HG03354 (cell line): ENCODE measurements around the gene CHAC2.
A peak's percentile ranks its signal among the peaks of the same experiment; 100 is the strongest.

Experiments used
- ATAC-seq: cut with Tn5 transposase; IDR thresholded peaks from one replicate; pipeline ENCODE4 v1.9.1; 2021; ENCODE audit warnings: mild to moderate bottlenecking; ENCODE audit not compliant: unreplicated experiment, poor library complexity, severe bottlenecking

Gene CHAC2

DNA sequence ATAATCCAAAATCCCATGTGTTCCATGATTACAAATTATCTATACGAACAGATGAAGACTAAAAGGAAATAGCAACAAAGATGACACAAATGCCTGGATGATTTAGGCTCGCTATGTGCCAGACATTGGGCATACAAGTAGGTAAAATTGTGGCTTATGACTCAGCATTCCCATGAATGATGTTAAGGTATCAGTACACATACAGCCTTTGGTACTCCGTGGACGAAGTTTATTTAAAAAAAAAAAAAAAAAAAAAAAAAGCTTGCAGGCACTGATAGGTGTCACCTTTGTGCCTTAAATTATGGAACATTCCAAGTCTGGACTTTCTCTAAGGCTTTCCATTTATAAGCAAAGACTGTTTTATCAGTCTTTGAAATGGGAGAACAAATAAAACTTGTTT is 2.7 kb downstream of the CHAC2 start:
- no peak for ATAC-seq

DNA sequence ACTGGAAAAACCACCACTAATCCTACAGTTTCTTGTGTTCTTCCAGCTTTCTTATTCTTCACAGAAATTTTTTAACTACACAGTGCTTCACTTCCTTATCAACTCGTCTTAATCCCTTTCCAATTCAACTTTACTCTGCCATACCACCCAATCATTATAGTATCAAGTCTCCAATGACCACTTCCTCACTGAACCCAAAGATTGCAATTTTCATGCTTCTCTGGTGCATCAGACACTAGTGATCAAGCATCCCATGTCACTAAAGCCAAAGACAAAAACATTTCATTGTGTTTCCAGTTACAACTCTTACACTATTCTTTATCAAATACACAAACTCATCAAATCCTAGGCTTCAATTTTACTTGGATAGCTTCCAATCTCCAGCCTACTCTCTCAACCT is 9.5 kb downstream of the CHAC2 start:
- ATAC-seq = no peak

DNA sequence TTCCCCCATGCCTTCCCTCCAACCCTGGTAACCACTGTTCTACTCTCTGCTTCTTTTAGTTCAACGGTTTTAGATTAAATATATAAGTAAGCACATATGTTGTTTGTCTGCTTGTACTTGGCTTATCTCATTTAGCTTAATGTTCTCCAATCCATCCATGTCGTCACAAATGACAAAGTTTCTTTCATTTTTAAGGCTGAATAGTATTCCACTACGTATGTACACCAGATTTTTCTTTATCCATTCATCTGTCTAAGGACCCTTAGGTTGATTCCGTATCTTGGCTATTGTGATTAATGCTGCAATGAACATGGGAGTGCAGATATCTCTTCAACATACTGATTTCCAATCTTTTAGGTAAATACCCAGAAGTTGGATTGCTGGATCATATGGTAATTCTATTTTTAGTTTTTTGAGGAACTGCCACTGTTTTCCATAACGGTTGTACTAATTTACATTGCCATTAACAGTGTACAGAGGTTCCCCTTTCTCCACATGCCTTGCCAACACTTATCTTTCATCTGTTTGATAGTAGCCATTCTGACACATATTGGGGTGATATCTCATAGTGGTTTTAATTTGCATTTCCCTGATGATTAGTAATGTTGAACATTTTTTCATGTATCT is 11.0 kb downstream of the CHAC2 start:
- no peak for ATAC-seq

DNA sequence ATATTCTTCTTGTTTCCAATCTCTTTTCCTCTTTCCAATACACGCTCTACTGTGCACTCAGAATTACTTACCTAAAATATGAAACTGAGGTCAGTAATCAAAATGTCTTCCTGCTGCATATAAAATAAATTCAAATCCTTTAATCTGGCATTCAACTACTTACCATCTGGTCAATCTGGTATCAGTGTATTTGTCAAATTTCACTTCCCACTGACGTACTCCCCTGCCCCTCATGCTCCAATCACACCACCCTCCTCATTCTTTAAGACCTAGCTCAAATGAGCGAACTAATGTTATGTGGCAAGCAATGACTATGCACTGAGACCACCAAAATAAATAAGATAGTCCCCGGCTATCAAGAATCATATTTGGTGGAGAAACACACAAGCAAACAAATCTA is 12.5 kb downstream of the CHAC2 start:
- no peak for ATAC-seq

DNA sequence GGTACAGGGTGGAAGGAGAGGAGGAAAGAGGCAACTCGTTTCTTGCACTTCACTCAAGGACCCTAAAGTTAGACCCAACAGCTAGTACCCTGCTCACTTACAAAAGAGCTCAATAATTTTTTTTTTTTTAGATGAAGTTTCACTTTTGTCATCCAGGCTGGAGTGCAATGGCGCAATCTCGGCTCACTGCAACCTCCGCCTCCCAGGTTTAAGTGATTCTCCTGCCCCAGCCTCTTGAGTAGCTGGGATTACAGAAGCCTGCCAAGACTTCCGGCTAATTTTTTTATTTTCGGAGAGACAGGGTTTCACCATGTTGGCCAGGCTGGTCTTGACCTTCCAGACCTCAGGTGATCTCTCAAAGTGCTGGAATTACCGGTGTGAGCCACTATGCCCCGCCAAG is 15.1 kb downstream of the CHAC2 start:
- no peak for ATAC-seq

DNA sequence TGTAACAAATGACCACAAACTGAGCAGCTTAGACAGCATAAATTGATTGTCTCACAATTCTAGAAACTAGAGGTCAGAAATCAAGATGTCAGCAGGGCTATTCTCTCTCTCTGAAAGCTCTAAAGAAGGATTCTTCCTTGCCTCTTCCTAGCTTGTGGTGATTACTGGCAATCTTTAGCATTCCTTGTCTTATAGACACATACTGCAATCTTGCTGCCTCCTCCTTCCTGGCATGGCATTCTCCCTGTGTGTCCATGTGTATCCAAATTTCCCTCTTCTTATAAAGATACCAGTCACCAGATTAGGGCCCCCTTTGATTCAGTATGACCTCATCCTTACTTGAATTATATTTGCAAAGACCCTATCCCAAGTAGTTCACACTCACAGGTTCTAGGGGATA is 16.8 kb downstream of the CHAC2 start:
- ATAC-seq = no peak

DNA sequence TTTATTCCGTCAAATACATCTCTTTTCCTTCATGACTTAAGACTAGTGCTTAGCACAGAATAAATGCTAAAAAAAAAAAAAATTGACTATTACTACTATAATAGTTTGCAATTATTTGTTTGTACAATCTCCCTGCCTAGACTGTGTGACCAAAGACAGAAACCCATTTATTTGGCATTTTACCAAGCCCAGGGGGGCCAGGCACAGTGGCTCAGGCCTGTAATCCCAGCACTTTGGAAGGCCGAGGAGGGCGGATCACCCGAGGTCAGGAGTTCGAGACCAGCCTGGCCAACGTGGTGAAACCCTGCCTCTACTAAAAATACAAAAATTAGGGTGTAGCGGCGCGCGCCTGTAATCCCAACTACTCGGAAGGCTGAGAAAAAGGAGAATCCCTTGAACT is 17.8 kb downstream of the CHAC2 start:
- ATAC-seq = no peak

DNA sequence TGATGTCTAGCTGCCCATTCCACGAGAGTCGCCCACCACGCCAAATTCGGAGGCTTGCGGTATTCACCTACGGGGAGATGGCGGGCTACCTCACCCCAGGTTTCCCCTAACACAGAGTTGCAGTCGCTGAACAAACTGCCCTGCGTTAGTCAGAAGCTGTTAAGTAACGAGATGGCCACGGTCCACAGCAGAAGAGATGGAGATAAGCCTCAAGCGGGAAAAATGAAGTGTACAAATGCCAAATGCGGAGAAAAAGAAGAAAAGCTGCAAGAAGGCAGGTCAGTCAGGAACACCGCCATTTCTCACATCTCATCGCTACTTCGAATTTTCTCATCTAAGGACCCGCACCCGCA is 18.7 kb downstream of the CHAC2 start:
- peak; percentile 25 for ATAC-seq

DNA sequence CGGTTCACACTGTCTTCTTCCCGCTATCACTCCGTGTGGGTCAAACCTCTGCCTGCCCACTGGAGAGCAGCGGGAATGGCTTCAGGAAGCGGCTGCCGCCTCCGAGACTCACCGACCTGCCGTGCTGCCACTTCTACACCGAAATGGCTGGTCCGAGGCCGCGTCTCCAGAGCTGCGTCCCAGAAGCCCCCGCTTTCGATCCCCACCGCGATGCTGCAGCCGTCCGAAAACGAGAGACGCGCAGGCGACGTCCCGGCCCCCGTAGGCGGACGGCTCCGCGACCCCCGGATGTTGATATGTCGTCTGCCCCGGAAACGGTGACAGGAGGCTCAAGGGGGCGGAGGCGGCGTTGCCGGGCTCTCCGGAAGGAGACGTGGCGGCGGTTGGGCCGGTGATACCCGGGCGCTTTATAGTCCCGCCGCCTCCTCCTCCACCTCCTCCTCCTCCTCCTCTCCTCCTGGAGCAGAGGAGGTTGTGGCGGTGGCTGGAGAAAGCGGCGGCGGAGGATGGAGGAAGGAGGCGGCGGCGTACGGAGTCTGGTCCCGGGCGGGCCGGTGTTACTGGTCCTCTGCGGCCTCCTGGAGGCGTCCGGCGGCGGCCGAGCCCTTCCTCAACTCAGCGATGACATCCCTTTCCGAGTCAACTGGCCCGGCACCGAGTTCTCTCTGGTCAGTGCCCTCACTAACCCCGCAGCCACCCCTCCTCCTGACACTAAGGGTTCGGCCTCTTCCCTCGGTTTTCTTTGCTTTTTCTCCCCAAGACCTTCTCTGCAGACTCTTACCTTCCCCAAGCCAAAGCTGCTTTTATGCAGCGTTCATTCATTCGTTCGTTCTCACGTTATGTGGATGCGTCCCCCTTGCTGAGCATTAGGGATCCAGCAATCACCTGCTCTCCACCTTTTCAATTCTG is 19.4 kb downstream of the CHAC2 start, which contains the start of the genes ASB3 and ERLEC1:
Gene ASB3, minus strand, starts transcription at position 249 of the 909 bp plus-strand sequence. CDS start 21,381 bp downstream, outside the sequence.
Gene ERLEC1, plus strand, starts transcription at position 340 of the 909 bp plus-strand sequence. Its CDS starts 167 bp downstream, at position 507.
- ATAC-seq = peak; percentile 97

DNA sequence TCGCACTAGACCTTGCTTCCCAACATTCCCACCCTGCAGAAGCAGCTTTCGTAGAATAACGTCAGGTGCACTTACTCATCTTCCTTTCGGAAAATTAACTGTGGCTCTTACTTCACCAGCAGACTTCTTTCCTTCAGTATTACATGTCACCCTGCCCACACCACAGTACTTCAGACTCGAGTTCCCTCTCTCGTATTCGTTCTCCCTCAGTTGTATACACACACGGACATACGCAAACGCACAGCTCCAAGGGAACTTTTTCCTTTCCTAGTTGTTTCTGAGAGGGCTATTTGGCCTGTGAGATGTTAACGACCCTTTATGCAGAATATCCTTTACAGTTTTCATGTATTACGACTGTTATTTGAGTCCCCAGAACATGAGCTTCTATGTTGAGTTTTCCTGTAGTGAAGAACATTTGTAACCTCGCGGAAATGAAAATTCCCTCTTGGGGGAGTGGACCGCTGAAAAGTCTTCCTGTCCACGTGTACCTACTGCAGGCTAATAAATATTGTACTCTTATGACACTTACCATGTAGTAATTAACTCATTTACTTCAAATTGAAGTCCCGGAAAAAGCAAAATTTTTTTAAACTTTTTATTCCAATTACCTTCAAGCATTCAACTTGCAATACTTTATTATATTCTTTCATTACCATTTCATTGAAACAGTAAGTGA is 20.1 kb downstream of the CHAC2 start:
- no peak for ATAC-seq

DNA sequence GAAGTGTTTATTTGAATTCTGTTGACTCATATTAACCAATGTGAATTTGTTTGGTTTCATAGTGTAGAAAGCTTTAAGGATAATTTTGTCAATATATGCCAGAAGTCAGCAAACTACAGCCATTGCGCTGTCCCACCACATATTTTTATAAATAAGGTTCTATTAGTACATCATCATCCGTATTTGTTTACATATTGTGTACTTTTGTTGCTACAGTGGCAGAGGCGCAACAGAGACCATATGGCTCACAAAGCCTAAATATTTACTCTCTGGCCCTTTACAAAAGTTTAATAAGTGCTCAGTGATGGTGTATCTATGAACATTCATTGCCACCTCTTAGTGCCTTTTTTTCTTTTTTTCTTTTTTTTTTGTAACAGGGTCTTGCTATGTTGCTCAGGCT is 25.7 kb downstream of the CHAC2 start:
- ATAC-seq = no peak

DNA sequence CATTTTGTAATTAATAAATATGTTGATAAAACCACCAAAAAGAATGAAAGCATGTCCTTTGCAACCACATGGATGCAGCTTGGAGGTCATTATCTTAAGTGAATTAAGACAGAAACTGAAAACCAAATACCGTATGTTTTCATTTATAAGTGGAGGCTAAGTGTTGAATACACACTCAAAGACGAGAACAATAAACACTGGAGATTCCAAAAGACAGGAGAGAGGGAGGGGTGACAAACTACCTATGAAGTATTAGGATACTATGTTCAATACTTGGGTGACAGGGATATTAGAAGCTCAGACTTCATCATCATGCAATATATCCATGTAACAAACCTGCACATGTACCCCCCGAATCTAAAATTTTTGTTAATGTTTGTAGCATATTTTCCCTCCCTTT is 26.2 kb downstream of the CHAC2 start:
- no peak for ATAC-seq

DNA sequence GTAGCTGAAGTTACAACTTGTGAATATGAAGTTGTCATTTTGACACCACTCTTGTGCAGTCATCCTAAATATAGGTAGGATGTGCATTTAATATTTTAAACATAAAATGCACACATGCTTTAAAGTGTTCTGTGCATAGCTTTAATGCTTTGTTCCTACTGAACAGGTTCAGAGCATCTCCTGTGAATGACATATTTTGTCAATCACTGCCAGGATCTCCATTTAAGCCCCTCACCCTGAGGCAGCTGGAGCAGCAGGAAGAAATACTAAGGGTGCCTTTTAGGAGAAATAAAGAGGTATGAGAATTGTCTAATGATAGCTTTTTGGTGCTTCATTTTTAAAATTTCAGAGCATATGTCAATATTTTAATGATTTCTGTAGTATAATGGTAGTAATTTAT is 33.9 kb downstream of the CHAC2 start:
- ATAC-seq = no peak

DNA sequence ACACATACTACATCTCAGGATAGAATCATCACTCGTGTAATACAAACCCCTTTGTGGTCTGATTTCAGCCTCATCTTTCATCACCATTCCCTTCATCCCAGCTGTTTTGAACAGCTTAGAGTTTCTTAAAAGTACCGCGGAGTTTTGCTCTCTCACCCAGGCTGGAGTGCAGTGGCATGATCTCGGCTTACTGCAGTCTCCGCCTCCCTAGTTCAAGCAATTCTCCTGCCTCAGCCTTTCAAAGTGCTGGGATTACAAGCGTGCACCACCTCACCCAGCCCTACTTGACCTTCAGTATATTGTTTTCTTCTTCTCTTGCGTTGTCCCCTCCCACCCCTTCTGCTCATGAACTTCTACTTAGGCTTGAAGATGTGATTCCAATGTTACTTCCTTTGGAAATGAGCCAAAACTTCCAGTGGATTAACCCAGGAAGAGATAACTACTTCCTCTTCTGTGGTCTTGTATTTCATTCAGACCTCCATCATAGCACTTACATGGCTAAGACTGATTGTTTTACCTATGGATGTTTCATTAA is 35.1 kb downstream of the CHAC2 start:
- no peak for ATAC-seq

DNA sequence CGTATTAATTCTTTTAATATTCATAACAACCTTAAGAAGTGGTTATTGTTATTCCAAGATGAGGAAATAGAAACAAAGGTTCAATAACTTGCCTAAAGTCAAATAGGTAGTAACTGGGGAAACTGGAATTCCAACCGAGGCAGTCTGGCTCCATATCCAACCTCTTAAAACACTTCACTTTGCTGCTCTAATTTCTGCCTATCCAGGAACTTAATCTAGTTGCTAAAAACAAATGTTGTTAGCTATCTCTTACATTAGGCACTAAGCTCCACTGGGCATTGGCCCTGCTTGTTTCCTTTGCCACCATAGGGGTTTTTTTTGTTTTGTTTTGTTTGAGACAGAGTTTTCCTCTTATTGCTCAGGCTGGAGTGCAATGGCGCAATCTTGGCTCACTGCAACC is 44.0 kb downstream of the CHAC2 start:
- ATAC-seq = no peak

DNA sequence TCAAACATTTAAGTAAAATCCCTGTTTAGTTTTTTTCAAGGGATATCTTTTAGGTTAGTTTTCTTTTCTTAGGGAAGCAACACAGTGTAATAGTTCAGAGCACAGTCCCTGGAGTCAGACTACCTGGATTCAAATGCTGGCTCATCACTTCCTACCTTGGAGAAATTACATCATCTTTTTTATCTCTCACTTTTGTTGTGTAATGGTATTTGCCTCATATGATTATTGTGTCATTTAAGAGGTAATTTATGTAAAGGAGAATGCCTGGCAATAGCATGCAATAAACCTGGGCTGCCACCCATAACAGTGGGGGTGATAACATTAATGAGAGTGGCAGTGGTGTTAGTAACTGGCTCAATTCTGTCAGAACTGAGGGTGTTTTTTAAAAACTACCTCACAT is 45.5 kb downstream of the CHAC2 start:
- ATAC-seq = no peak

DNA sequence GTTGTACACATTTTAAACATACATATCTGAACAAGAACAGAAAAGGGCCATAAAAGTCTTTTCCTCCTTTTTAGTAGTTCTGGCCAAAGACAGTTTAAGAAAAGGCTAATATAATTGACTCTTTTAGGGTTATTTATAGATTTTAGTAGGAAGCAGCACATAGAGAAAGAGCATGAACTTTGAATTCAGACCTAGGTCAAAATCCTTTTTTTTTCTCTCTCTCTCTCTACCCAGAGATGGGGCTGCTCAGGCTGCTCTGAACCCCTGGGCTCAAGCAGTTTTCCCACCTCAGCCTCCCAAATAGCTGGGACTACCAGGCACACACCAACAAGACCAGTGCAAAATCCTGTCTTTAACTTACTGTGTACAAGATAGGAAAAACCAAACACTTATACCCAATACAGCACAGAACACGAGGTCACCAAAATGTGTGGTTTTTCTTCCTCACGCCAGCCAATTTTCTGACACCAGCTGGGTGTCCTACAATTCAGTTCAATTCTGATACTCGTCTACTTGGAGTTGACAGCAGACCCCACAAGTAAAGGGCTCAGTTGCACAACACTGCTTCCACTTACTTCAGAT is 51.3 kb downstream of the CHAC2 start:
- no peak for ATAC-seq

DNA sequence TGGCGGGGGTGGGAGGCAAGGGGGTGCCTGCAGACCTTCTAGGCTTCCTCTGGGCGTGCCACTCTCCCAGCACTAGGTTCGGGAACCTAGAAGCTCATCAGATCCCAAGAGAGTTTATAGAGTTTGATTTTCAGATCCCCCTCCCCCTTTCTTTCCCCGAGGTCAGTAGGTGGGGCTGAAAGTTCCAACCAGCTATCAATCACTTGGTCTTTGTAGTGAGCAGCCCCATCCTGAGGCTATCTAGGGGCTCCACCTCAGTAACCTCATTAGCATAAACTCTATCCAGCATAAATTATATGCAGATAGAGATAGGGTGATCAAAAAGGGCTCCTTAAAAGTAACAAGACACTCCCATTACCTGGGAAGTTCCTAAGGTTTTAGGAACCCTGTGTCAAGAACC is 52.0 kb downstream of the CHAC2 start:
- no peak for ATAC-seq

DNA sequence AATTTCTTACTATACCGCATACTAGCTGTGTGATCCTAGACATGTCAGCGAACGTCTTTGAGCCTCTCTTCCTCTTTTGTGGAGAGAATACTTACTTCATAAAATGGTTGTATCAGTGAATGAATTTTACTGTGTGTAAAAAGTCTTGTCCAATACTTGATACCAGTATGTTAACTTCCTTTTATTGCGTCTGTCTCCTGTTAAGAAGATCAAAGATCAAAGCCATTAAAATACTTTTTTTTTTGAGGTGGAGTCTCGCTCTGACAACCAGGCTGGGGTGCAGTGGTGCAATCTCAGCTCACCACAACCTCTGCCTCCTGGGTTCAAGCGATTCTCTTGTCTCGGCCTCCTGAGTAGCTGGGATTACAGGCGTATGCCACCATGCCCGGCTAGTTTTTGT is 52.4 kb downstream of the CHAC2 start:
- no peak for ATAC-seq

DNA sequence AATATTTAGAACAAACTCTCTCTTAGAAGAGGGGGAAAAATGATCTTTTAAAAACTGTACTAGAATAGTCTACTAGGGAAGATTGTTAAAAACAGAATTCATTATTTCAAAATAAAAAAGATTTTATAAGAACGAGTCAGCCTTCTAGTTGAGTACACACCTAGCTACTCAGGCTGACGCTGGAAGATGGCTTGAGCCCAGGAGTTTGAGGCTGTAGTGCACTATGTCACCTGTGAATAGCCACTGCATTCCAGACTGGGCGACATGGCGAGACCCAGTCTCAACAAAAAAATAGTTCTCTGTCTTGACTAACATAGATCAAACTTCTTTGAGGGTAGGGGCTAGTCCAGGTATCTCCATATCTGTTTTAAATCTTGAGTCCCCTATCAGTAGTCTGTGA is 53.1 kb downstream of the CHAC2 start:
- no peak for ATAC-seq
